ENCODE measurements around the gene HNRNPR. TPM values are rescaled to one million over a fixed set of nuclear protein-coding genes. Genes with fewer than 3 reads are reported as not detected.

HNRNPR gene
- polyA plus RNA-seq, 6 donors from 2014 or later = 187 to 238 (median 208) TPM

GRCh38 chr1:23366146-23366545 is 22.1 kb upstream of the HNRNPR start:
- DNase-seq (no peak), ATAC-seq (ENCODE audit: low read depth in 2 of 2) (no peak)
- no peaks in the 10 kb centered on the region for H3K27me3 Mint-ChIP-seq
- peak overlapping the region in 1 of 6 donors; percentile 70 for H3K27ac Mint-ChIP-seq
- H3K4me1 Mint-ChIP-seq = peaks cover 21 to 41% (median 30%) of the 10 kb centered on the region in 3 donors
- H3K36me3 Mint-ChIP-seq = peaks cover 16 to 19% of the 10 kb centered on the region in 2 donors
- peak overlapping the region in 2 of 8 donors; percentile 98 to 99 for H3K4me3 Mint-ChIP-seq
- H3K9me3 Mint-ChIP-seq = peaks cover 0 to 29% (median 25%) of the 10 kb centered on the region in 7 donors

- Mint-ChIP-seq H3K36me3 (peaks cover 37 to 39% of the 10 kb centered on the region in 2 donors), H3K9me3 (peaks cover 7 to 49% (median 48%) of the 10 kb centered on the region in 7 donors), H3K4me3 (peak overlapping the region in 1 of 8 donors; percentile 16), H3K27ac (peak overlapping the region in 1 of 6 donors; percentile 38), H3K27me3 (no peaks in the 10 kb centered on the region), H3K4me1 (peaks cover 4 to 11% (median 10%) of the 10 kb centered on the region in 3 donors)
- ATAC-seq (ENCODE audit: low read depth in 2 of 2) (no peak), DNase-seq (no peak)
Measured at GRCh38 chr1:23362218-23362713, 18.2 kb upstream of the HNRNPR start.

- DNase-seq = no peak
- Mint-ChIP-seq H3K27me3 (no peaks in the 10 kb centered on the region), H3K9me3 (peaks cover 7 to 47% (median 43%) of the 10 kb centered on the region in 7 donors), H3K4me3 (no peak overlapping the region), H3K4me1 (peaks cover 0 to 3% (median 0%) of the 10 kb centered on the region in 3 donors), H3K27ac (no peak overlapping the region), H3K36me3 (peaks cover 37 to 39% of the 10 kb centered on the region in 2 donors)
- ATAC-seq (ENCODE audit: low read depth in 2 of 2) = no peak
Measured at GRCh38 chr1:23358310-23358875, 14.3 kb upstream of the HNRNPR start.

- Mint-ChIP-seq H3K36me3 (peaks cover 28 to 29% of the 10 kb centered on the region in 2 donors), H3K4me1 (no peaks in the 10 kb centered on the region), H3K9me3 (peaks cover 7 to 36% (median 32%) of the 10 kb centered on the region in 7 donors), H3K27ac (peak overlapping the region in 1 of 6 donors; percentile 13), H3K4me3 (no peak overlapping the region), H3K27me3 (no peaks in the 10 kb centered on the region)
- ATAC-seq (ENCODE audit: low read depth in 2 of 2) (no peak), DNase-seq (no peak)
Measured at GRCh38 chr1:23357138-23357908, 13.2 kb upstream of the HNRNPR start.

- no peak for ATAC-seq (ENCODE audit: low read depth in 2 of 2)
- Mint-ChIP-seq H3K4me3 (no peak overlapping the region), H3K36me3 (peaks cover 23 to 24% of the 10 kb centered on the region in 2 donors), H3K9me3 (peaks cover 7 to 29% (median 25%) of the 10 kb centered on the region in 7 donors), H3K27ac (no peak overlapping the region), H3K27me3 (no peaks in the 10 kb centered on the region), H3K4me1 (no peaks in the 10 kb centered on the region)
- no peak for DNase-seq
Measured at GRCh38 chr1:23356471-23357137, 12.5 kb upstream of the HNRNPR start.

- Mint-ChIP-seq H3K4me3 (no peak overlapping the region), H3K27ac (no peak overlapping the region), H3K9me3 (peaks cover 0 to 6% (median 4%) of the 10 kb centered on the region in 7 donors), H3K4me1 (no peaks in the 10 kb centered on the region), H3K36me3 (peaks cover 4 to 5% of the 10 kb centered on the region in 2 donors), H3K27me3 (no peaks in the 10 kb centered on the region)
- DNase-seq (no peak), ATAC-seq (ENCODE audit: low read depth in 2 of 2) (no peak)
Measured at GRCh38 chr1:23354245-23354644, 10.2 kb upstream of the HNRNPR start.

- Mint-ChIP-seq H3K36me3 (no peaks in the 10 kb centered on the region), H3K27ac (no peak overlapping the region), H3K27me3 (no peaks in the 10 kb centered on the region), H3K9me3 (peaks cover 0 to 3% (median 0%) of the 10 kb centered on the region in 7 donors), H3K4me3 (no peak overlapping the region), H3K4me1 (no peaks in the 10 kb centered on the region)
- DNase-seq = no peak
- no peak for ATAC-seq (ENCODE audit: low read depth in 2 of 2)
Measured at GRCh38 chr1:23352096-23352695, 8.1 kb upstream of the HNRNPR start.

- ATAC-seq (ENCODE audit: low read depth in 2 of 2) (no peak), DNase-seq (no peak)
- peak overlapping the region in 5 of 8 donors; percentile 47 to 89 (median 69) for H3K4me3 Mint-ChIP-seq
- peaks cover 18 to 32% (median 28%) of the 10 kb centered on the region in 3 donors for H3K4me1 Mint-ChIP-seq
- H3K36me3 Mint-ChIP-seq = no peaks in the 10 kb centered on the region
- no peaks in the 10 kb centered on the region for H3K9me3 Mint-ChIP-seq
- peak overlapping the region in 1 of 6 donors; percentile 64 for H3K27ac Mint-ChIP-seq
- H3K27me3 Mint-ChIP-seq = no peaks in the 10 kb centered on the region
Measured at GRCh38 chr1:23345920-23346319, 1.8 kb upstream of the HNRNPR start.

GRCh38 chr1:23344987-23345472 is 946 bp upstream of the HNRNPR start:
- H3K27ac Mint-ChIP-seq = peak overlapping the region; percentile 88 to 99 (median 94)
- no peak for DNase-seq
- no peaks in the 10 kb centered on the region for H3K36me3 Mint-ChIP-seq
- ATAC-seq (ENCODE audit: low read depth in 2 of 2) = no peak
- peaks cover 25 to 37% (median 37%) of the 10 kb centered on the region in 3 donors for H3K4me1 Mint-ChIP-seq
- peak overlapping the region; percentile 89 to 100 (median 95) for H3K4me3 Mint-ChIP-seq
- H3K9me3 Mint-ChIP-seq = no peaks in the 10 kb centered on the region
- no peaks in the 10 kb centered on the region for H3K27me3 Mint-ChIP-seq

- Mint-ChIP-seq H3K9me3 (no peaks in the 10 kb centered on the region), H3K27me3 (no peaks in the 10 kb centered on the region), H3K4me1 (peaks cover 35 to 49% (median 47%) of the 10 kb centered on the region in 3 donors), H3K4me3 (peak overlapping the region; percentile 80 to 96 (median 91)), H3K36me3 (no peaks in the 10 kb centered on the region), H3K27ac (peak overlapping the region; percentile 18 to 95 (median 77))
- ATAC-seq (ENCODE audit: low read depth in 2 of 2) (peak; percentile 5 to 10), DNase-seq (no peak)
Measured at GRCh38 chr1:23343221-23344110, 618 bp downstream of the HNRNPR start.

- Mint-ChIP-seq H3K4me3 (peak overlapping the region; percentile 80 to 96 (median 91)), H3K27ac (peak overlapping the region in 4 of 6 donors; percentile 3 to 71 (median 29)), H3K4me1 (peaks cover 41 to 58% (median 57%) of the 10 kb centered on the region in 3 donors), H3K36me3 (no peaks in the 10 kb centered on the region), H3K27me3 (no peaks in the 10 kb centered on the region), H3K9me3 (no peaks in the 10 kb centered on the region)
- no peak for ATAC-seq (ENCODE audit: low read depth in 2 of 2)
- no peak for DNase-seq
Measured at GRCh38 chr1:23341931-23342692, 2.0 kb downstream of the HNRNPR start.

Data from naive B cell (primary cell).